NCI-H2171 (cell line): ENCODE data around the gene PARP3.
A peak's percentile ranks its signal among the peaks of the same experiment; 100 is the strongest.
"Not testable (repeated sequence)": the region's sequence is repeated elsewhere in the genome, so short reads cannot be mapped to it uniquely, and the experiment has no call there.

Source experiments
- DNase-seq: peaks from one replicate; lab custom pipeline; 2025; lab: John Stamatoyannopoulos, UW

The PARP3 gene

DNA sequence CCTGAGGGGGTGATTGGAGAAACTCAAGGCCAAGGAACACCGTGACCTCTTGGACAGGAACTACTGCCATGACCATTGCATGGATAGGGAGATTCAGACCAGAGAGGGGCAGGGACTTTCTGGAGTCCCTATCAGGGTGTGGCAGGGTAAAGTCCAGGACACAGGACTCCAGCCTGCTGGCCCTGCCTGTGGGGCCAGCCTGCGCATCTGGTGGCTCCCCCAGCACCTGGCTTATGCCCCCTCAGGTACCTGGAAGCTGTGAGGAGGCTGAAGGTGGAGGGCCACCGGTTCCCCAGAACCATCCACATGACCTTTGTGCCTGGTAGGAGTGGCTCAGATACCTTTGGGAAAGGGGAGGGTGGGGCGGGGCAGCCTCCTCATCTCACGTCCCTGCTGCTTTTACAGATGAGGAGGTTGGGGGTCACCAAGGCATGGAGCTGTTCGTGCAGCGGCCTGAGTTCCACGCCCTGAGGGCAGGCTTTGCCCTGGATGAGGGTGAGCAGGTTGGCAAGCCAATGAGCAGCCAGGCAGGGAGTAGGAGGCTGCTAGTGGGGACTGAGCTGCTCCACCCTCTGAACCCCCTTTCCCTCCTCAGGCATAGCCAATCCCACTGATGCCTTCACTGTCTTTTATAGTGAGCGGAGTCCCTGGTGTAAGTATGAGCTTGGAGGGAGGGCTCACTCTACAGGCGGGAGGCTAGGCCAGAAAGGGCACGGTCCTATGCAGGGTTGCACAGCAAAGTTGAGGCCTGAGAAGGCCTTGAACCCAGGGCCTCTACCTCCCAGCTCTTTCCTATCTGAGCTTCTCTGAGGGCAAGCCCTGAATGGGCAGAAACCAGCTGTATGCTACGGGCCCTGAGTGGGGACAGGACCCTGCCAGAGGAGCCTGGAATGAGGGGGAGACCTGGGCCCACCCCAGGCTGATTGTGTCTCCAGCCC is 44.1 kb downstream of the PARP3 start:
- no peak for DNase-seq

DNA sequence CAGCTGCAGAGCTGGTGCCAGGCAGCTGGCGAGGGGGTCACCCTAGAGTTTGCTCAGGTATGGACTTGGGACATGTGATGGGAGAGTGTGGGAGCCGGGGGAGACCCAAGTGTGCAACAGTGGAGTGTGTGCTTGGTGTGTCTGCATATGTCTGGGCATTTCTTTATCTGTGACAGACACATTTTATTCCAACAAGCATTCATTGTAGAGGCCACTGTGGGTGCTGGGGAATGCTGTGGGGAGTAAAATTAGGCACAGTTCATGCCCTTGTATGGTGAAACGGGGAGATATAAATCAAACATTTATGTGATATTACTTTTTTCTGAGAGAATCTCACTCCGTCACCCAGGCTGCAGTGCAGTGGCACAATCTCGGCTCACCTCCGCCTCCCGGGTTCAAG is 45.4 kb downstream of the PARP3 start:
- no peak for DNase-seq

DNA sequence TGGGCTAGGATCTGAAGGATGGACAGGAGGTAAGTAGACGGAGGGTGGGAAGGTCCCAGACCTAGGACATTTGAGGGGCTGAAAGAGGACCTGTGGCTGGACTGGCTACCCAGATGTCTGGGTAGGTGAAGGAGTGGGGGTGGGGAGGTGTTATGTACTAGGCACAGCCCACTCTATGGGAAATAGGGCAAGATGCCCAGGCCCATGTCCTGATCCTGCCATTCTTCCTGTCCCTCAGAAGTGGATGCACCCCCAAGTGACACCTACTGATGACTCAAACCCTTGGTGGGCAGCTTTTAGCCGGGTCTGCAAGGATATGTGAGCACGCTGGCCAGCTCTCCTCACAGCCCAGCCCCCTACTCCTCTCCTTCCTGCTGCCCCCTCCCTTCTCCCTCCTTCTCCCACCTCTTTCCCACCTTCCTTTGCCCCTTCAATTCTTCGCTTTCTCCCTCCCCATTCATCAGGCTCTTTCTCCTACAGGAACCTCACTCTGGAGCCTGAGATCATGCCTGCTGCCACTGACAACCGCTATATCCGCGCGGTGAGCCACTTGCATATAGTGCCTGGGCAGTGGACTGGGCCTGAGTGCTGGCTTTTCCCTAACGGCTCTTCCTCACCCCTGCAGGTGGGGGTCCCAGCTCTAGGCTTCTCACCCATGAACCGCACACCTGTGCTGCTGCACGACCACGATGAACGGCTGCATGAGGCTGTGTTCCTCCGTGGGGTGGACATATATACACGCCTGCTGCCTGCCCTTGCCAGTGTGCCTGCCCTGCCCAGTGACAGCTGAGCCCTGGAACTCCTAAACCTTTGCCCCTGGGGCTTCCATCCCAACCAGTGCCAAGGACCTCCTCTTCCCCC is 46.4 kb downstream of the PARP3 start:
- DNase-seq, result no peak

DNA sequence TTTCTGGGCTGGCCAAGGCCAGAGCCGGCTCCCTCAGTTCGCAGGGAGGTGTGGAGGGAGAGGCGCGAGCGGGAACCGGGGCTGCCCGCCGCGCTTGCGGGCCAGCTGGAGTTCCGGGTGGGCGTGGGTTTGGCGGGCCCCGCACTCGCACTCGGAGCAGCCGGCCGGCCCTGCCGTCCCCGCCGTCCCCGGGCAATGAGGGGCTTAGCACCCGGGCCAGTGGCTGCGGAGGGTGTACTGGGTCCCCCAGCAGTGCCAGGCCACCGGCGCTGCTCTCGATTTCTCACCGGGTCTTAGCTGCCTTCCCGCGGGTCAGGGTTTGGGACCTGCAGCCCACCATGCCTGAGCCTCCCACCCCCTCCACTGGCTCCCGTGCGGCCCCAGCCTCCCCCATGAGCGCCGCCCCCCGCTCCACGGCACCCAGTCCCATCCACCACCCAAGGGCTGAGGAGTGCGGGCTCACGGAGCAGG is 48.4 kb downstream of the PARP3 start:
- DNase-seq, result not testable (repeated sequence)

- DNase-seq, result no peak
These were observed 50.0 kb downstream of the PARP3 start for GRCh38 chr3:51992017-51992682.

GRCh38 chr3:51993657-51994056 is 51.5 kb downstream of the PARP3 start:
- not testable (repeated sequence) for DNase-seq

GRCh38 chr3:51994530-51994929 is 52.4 kb downstream of the PARP3 start:
- no peak for DNase-seq

GRCh38 chr3:51995346-51996163 is 53.4 kb downstream of the PARP3 start, which contains the start of gene RPL29:
RPL29 (minus strand) TSS chr3:51995895; CDS start chr3:51995461, 434 bp downstream.
- DNase-seq, result peak; percentile 74

DNA sequence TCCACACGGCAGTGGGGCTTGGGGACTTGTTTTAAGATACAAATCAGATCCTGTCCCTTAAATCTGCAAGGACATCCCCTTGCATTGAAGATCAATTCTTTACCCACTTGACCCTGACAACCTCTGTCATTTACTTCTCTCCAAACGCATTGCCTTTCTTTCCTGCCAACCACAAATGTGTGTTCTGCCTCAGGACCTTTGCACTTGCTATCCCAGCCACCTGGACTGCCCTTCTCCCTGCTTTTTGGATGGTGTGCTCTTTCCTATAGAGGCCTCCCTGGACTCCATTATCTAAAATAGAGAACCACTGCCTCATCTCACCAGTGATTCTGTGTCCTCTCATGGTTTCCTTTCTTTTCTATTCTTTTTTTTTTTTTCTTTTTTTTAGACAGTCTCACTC is 55.0 kb downstream of the PARP3 start:
- no peak for DNase-seq

DNA sequence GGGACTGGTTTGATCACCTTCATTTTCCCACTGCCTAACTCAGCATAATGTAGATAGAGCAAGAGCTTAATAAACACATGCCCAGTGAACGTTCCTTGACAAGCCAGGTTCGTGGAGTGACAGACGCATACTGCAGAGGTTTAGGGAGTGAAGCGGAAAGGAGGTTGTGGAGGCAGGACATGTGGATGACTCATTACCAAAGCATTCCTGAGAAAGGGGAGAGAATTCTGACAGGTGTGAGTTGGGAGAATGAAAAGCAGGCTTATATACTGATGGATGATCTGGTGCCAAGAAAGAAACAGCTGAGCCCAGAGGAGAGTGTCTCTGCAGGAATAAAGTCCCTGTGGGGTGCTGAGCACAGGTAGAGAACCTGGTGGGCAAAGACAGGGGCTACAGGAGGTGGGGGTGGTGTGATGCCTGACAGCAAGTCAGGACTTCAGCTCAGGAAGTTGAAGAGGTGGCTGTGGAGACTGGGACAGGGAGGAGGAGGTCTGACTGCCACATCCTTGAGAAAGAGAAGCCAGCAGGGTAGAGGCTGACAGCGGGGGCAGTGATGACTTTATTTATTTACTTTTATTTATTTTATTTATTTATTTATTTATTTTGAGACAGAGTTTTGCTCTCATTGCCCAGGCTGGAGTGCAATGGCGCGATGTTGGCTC is 55.9 kb downstream of the PARP3 start:
- no peak for DNase-seq
